MM.1S (cell line): ENCODE results near the gene PIGU.

Experiments used
- DNase-seq: peaks from one replicate; pipeline ENCODE4 v3.0.0-alpha.2; 2015
- H2AFZ ChIP-seq: fragments of 300-600 bp; sonication (generic); 2 replicates; pipeline ENCODE4 v1.6.0; 2016; ENCODE audit warnings: antibody characterized with exemption, low read length
- H3F3A ChIP-seq: fragments of 300-600 bp; sonication (generic); 2 replicates; pipeline ENCODE4 v1.6.1; 2016; ENCODE audit warnings: mild to moderate bottlenecking, antibody characterized with exemption, low read length, moderate library complexity, mixed read lengths; ENCODE audit not compliant: insufficient read depth
- H3K27ac ChIP-seq: fragments of 300-600 bp; sonication (generic); 2 replicates; pipeline ENCODE4 v1.5.1; 2016; ENCODE audit warnings: mild to moderate bottlenecking, low read length
- H3K27me3 ChIP-seq: fragments of 300-600 bp; sonication (generic); replicated peaks from 2 replicates; pipeline ENCODE4 v1.6.0; 2016; ENCODE audit warnings: low read length; ENCODE audit not compliant: insufficient read depth
- H3K36me3 ChIP-seq: fragments of 300-600 bp; sonication (generic); replicated peaks from 2 replicates; pipeline ENCODE4 v1.6.1; 2016; ENCODE audit warnings: mild to moderate bottlenecking, low read length, mixed read lengths; ENCODE audit not compliant: insufficient read depth
- H3K4me1 ChIP-seq: fragments of 300-600 bp; sonication (generic); 2 replicates; pipeline ENCODE4 v1.6.1; 2016; ENCODE audit warnings: low read length, mixed read lengths
- H3K4me2 ChIP-seq: fragments of 300-600 bp; sonication (generic); 2 replicates; pipeline ENCODE4 v1.6.0; 2016; ENCODE audit warnings: low read depth, low read length
- H3K4me3 ChIP-seq: fragments of 300-600 bp; sonication (generic); 2 replicates; pipeline ENCODE4 v1.5.1; 2016; ENCODE audit warnings: low read length, mixed read lengths
- H3K79me2 ChIP-seq: fragments of 300-600 bp; sonication (generic); 2 replicates; pipeline ENCODE4 v1.6.1; 2016; ENCODE audit warnings: mixed run types, low read length, mixed read lengths
- H3K9ac ChIP-seq: fragments of 300-600 bp; sonication (generic); 2 replicates; pipeline ENCODE4 v1.6.1; 2016; ENCODE audit warnings: low read length, mixed read lengths
- H3K9me2 ChIP-seq: fragments of 300-600 bp; sonication (generic); replicated peaks from 2 replicates; pipeline ENCODE4 v1.6.1; 2016; ENCODE audit warnings: mild to moderate bottlenecking, low read length, mixed read lengths; ENCODE audit not compliant: insufficient read depth
- H3K9me3 ChIP-seq: fragments of 300-600 bp; sonication (generic); replicated peaks from 2 replicates; pipeline ENCODE4 v1.6.1; 2016; ENCODE audit warnings: mild to moderate bottlenecking, low read length, mixed read lengths; ENCODE audit not compliant: insufficient read depth
- H4K20me1 ChIP-seq: fragments of 300-600 bp; sonication (generic); 2 replicates; pipeline ENCODE4 v1.6.1; 2016; ENCODE audit warnings: mild to moderate bottlenecking, low read length, moderate library complexity, mixed read lengths; ENCODE audit not compliant: insufficient read depth
- CTCF ChIP-seq: fragments of 300-600 bp; sonication (generic); IDR thresholded peaks from 2 replicates; pipeline ENCODE4 v1.5.1; 2016; ENCODE audit warnings: antibody characterized with exemption, low read length, mixed read lengths
- EZH2 ChIP-seq: fragments of 300-600 bp; sonication (generic); optimal IDR thresholded peaks from 2 replicates; pipeline ENCODE3; 2017; ENCODE audit warnings: low read depth, mild to moderate bottlenecking, antibody characterized with exemption, low read length, mixed read lengths
- EZH2phosphoT487 ChIP-seq: fragments of 300-600 bp; sonication (generic); IDR thresholded peaks from 2 replicates; pipeline ENCODE4 v1.6.1; 2018; ENCODE audit warnings: antibody characterized with exemption, low read length

The PIGU gene

GRCh38 chr20:34552569-34552968 lies 124.3 kb downstream of the PIGU start:
- H3K27ac ChIP-seq = no peak overlapping the region
- H3K4me2 ChIP-seq = no peak overlapping the region
- H3K9me3 ChIP-seq = no peaks in the 10 kb centered on the region
- no peaks in the 10 kb centered on the region for H3K36me3 ChIP-seq
- no peaks in the 10 kb centered on the region for H3K9me2 ChIP-seq
- TF ChIP-seq CTCF (no peak), EZH2 (no peak), EZH2phosphoT487 (no peak)
- H3K27me3 ChIP-seq = no peaks in the 10 kb centered on the region
- H3K9ac ChIP-seq = no peak overlapping the region
- H3K79me2 ChIP-seq = no peaks in the 10 kb centered on the region
- H4K20me1 ChIP-seq = no peaks in the 10 kb centered on the region
- H3F3A ChIP-seq = no peaks in the 10 kb centered on the region
- DNase-seq = no peak
- no peak overlapping the region for H3K4me3 ChIP-seq
- H3K4me1 ChIP-seq = no peaks in the 10 kb centered on the region
- no peak overlapping the region for H2AFZ ChIP-seq

DNA sequence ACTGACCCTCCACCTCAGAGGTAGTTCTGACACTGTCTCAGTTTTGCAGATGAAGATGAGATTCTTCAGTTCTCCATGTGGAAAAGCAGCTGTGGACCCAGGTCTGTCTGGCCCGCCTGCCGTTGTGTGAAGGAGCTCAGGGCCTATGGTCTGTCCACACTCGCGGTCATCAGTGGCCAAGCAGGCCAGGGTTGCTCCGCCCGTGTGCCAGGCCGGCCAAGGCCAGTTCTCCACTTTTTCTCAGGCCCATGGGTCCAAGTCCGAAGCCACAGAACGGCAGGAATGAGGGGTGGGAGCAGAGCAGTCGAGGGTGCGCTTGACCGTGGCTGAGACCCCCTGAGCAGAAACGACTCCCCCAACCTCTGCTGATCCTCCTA lies 127.0 kb downstream of the PIGU start:
- H3F3A ChIP-seq = no peaks in the 10 kb centered on the region
- no peak overlapping the region for H2AFZ ChIP-seq
- H3K79me2 ChIP-seq = no peaks in the 10 kb centered on the region
- H3K27ac ChIP-seq = no peak overlapping the region
- H3K9me3 ChIP-seq = no peaks in the 10 kb centered on the region
- no peak for TF ChIP-seq EZH2
- TF ChIP-seq EZH2phosphoT487 = no peak
- no peak for TF ChIP-seq CTCF
- H3K9me2 ChIP-seq = no peaks in the 10 kb centered on the region
- H3K4me3 ChIP-seq = no peak overlapping the region
- H3K9ac ChIP-seq = no peak overlapping the region
- H4K20me1 ChIP-seq = no peaks in the 10 kb centered on the region
- H3K4me1 ChIP-seq = no peaks in the 10 kb centered on the region
- H3K4me2 ChIP-seq = no peak overlapping the region
- DNase-seq = no peak
- H3K27me3 ChIP-seq = no peaks in the 10 kb centered on the region
- H3K36me3 ChIP-seq = no peaks in the 10 kb centered on the region

DNA sequence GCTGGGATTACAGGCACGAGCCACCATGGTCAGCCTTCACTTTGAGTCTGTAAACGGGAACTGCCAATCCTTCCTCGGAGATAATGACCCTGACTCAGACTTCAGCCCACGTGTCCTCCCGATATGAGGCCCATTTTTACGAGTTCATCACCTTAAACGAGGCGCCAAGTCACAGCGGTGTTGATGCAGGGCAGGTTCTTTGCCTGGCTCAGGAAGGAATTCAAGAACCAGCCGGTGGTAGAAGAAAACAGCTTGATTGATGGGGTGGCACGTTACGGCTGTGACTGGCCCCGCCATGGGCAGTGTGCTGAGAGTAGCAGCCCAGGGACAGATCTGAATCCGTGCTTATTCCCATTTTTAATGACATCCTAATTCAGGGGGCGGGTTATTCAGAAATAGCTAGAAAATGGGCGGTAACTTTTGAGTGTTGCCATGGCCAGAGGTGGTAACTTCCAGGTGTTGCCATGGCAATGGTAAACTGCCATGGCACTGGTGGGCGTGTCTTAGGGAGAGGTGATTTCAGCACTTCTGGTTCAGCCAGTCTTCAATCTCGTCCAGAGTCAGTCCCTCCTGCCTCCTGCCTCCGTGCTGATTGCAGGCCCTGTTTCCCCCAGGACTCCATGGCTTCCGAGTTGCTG lies 127.5 kb downstream of the PIGU start:
- Histone ChIP-seq H3F3A (no peaks in the 10 kb centered on the region), H3K4me2 (no peak overlapping the region)

More for the DNA sequence above, 127.5 kb downstream of the PIGU start:
- no peak overlapping the region for H3K4me3 ChIP-seq
- TF ChIP-seq EZH2phosphoT487 (no peak), EZH2 (no peak), CTCF (no peak)
- H3K4me1 ChIP-seq = no peaks in the 10 kb centered on the region
- H3K9me3 ChIP-seq = no peaks in the 10 kb centered on the region
- H2AFZ ChIP-seq = no peak overlapping the region
- H4K20me1 ChIP-seq = no peaks in the 10 kb centered on the region
- no peaks in the 10 kb centered on the region for H3K36me3 ChIP-seq
- H3K9me2 ChIP-seq = no peaks in the 10 kb centered on the region
- H3K79me2 ChIP-seq = no peaks in the 10 kb centered on the region
- no peak for DNase-seq
- no peak overlapping the region for H3K9ac ChIP-seq
- H3K27me3 ChIP-seq = no peaks in the 10 kb centered on the region
- H3K27ac ChIP-seq = no peak overlapping the region
